SH-SY5Y (cell line): ENCODE data around the gene PRXL2B.

Experiments
- GATA2 ChIP-seq: IDR thresholded peaks from 2 replicates; pipeline ENCODE4 v1.6.1; 2011; ENCODE audit warnings: mild to moderate bottlenecking, low read depth, low read length
- GATA3 ChIP-seq: IDR thresholded peaks from 2 replicates; pipeline ENCODE4 v1.6.1; 2011; ENCODE audit warnings: low read depth, mild to moderate bottlenecking, low read length, moderate library complexity

- no peak for TF ChIP-seq GATA2
- no peak for TF ChIP-seq GATA3
These were observed 3.2 kb upstream of the PRXL2B start for GRCh38 chr1:2583331-2583791.
